ENCODE results near the gene LIMS2.

Gene LIMS2

DNA sequence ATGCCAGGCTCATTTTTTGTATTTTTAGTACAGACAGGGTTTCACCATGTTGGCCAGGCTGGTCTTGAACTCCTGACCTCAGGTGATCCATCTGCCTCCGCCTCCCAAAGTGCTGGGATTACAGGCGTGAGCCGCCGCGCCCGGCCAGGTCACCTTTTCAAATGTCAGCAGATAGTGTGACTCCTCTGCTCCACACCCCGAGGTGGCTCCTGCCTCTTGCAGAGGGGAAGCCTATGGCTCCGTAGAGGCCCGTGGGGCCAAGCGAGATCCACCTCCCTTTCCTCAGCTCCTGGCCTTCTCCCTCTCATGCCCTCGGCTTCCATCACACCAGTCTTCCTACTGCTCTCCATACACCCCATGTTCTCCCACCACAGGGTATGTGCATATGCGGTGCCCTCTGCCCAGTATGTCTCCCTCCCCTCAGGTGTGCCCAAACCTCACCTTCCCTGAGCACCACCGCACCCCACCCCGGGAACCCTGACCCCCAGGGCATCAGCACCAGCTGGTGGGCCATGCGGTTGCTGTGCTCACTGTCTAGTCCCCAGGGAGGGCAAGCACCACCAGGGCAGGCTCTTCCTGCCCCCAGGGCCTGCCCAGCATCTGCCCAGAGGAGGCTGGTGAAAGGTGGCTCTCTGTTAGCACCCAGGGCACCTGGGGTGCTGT lies 18.6 kb downstream of the LIMS2 start:
- no peak for ATAC-seq
- TF ChIP-seq, protein P1, sequence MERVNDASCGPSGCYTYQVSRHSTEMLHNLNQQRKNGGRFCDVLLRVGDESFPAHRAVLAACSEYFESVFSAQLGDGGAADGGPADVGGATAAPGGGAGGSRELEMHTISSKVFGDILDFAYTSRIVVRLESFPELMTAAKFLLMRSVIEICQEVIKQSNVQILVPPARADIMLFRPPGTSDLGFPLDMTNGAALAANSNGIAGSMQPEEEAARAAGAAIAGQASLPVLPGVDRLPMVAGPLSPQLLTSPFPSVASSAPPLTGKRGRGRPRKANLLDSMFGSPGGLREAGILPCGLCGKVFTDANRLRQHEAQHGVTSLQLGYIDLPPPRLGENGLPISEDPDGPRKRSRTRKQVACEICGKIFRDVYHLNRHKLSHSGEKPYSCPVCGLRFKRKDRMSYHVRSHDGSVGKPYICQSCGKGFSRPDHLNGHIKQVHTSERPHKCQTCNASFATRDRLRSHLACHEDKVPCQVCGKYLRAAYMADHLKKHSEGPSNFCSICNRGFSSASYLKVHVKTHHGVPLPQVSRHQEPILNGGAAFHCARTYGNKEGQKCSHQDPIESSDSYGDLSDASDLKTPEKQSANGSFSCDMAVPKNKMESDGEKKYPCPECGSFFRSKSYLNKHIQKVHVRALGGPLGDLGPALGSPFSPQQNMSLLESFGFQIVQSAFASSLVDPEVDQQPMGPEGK (CRISPR knock-in tag; IDR thresholded peaks at IDR 0.05; ENCODE audit: borderline replicate concordance) = no peak
- TF ChIP-seq ZNF565 (CRISPR knock-in tag; conservative IDR thresholded peaks at IDR 0.05; ENCODE audit: low read depth) (no peak), ZC3H10 (CRISPR knock-in tag; IDR thresholded peaks at IDR 0.05) (no peak), ESRRG (CRISPR knock-in tag; IDR thresholded peaks at IDR 0.05) (no peak), CSDC2 (CRISPR knock-in tag; IDR thresholded peaks at IDR 0.05) (no peak), SNAI2 (CRISPR knock-in tag; IDR thresholded peaks at IDR 0.05) (no peak), ZFP30 (CRISPR knock-in tag; IDR thresholded peaks at IDR 0.05) (no peak), ZNF70 (CRISPR knock-in tag; IDR thresholded peaks at IDR 0.05) (no peak), TCF4 (CRISPR knock-in tag; IDR thresholded peaks at IDR 0.05; ENCODE audit: borderline replicate concordance) (no peak), ISL1 (CRISPR knock-in tag; IDR thresholded peaks at IDR 0.05) (no peak), ZNF8 (CRISPR knock-in tag; IDR thresholded peaks at IDR 0.05) (no peak), BACH2 (CRISPR knock-in tag; IDR thresholded peaks at IDR 0.05; ENCODE audit: borderline replicate concordance) (no peak), OSR1 (CRISPR knock-in tag; IDR thresholded peaks at IDR 0.05) (no peak)
- TF ChIP-seq, protein P2, sequence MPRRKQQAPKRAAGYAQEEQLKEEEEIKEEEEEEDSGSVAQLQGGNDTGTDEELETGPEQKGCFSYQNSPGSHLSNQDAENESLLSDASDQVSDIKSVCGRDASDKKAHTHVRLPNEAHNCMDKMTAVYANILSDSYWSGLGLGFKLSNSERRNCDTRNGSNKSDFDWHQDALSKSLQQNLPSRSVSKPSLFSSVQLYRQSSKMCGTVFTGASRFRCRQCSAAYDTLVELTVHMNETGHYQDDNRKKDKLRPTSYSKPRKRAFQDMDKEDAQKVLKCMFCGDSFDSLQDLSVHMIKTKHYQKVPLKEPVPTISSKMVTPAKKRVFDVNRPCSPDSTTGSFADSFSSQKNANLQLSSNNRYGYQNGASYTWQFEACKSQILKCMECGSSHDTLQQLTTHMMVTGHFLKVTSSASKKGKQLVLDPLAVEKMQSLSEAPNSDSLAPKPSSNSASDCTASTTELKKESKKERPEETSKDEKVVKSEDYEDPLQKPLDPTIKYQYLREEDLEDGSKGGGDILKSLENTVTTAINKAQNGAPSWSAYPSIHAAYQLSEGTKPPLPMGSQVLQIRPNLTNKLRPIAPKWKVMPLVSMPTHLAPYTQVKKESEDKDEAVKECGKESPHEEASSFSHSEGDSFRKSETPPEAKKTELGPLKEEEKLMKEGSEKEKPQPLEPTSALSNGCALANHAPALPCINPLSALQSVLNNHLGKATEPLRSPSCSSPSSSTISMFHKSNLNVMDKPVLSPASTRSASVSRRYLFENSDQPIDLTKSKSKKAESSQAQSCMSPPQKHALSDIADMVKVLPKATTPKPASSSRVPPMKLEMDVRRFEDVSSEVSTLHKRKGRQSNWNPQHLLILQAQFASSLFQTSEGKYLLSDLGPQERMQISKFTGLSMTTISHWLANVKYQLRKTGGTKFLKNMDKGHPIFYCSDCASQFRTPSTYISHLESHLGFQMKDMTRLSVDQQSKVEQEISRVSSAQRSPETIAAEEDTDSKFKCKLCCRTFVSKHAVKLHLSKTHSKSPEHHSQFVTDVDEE (CRISPR knock-in tag; IDR thresholded peaks at IDR 0.05) = no peak
- TF ChIP-seq, protein P3, sequence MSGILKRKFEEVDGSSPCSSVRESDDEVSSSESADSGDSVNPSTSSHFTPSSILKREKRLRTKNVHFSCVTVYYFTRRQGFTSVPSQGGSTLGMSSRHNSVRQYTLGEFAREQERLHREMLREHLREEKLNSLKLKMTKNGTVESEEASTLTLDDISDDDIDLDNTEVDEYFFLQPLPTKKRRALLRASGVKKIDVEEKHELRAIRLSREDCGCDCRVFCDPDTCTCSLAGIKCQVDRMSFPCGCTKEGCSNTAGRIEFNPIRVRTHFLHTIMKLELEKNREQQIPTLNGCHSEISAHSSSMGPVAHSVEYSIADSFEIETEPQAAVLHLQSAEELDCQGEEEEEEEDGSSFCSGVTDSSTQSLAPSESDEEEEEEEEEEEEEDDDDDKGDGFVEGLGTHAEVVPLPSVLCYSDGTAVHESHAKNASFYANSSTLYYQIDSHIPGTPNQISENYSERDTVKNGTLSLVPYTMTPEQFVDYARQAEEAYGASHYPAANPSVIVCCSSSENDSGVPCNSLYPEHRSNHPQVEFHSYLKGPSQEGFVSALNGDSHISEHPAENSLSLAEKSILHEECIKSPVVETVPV (CRISPR knock-in tag; IDR thresholded peaks at IDR 0.05) = no peak
- TF ChIP-seq, protein P4, sequence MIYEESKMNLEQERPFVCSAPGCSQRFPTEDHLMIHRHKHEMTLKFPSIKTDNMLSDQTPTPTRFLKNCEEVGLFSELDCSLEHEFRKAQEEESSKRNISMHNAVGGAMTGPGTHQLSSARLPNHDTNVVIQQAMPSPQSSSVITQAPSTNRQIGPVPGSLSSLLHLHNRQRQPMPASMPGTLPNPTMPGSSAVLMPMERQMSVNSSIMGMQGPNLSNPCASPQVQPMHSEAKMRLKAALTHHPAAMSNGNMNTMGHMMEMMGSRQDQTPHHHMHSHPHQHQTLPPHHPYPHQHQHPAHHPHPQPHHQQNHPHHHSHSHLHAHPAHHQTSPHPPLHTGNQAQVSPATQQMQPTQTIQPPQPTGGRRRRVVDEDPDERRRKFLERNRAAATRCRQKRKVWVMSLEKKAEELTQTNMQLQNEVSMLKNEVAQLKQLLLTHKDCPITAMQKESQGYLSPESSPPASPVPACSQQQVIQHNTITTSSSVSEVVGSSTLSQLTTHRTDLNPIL (CRISPR knock-in tag; IDR thresholded peaks at IDR 0.05; ENCODE audit: low read depth) = no peak

DNA sequence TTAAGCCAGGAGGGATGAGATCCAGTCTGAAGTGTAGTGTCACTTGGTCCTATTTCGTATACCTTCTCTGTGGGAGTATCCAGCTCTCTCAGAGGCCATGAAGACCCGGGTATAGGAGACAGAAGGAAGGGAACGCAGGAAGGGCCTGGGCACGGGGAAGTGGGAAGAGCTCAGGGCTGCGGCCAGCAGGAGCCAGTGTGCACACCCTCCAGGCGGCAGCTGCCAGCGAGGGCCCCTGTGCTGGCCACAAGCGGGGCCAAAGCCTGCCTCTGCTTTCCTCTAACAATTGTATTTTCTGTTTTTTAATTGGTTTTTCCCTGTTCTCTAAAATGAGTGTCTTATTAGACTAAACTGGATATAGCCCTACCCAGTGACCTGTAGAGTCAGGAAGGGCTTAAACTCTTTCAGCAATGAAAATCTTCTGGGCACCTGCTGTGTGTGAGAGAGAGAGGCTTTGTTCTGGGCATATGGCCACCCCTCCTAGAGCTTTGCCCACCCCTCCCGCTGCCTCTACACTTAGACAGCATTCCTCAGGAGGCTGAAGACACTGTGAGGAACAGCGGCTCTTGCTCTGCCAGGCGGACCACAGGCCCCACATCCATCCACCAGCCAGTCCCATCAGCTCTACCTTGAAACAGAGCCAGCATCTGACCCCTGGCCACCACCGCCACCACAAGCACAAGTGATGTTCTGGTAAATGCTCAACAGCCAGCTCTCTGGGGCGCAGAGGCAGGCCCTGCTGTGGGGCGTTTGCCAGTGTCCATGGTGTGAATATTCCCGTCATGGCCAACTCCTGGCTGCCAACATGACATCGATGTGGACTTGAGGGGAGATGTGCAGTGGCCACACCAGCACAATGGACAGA lies 19.9 kb downstream of the LIMS2 start:
- no peak for ATAC-seq
- TF ChIP-seq, protein P5, sequence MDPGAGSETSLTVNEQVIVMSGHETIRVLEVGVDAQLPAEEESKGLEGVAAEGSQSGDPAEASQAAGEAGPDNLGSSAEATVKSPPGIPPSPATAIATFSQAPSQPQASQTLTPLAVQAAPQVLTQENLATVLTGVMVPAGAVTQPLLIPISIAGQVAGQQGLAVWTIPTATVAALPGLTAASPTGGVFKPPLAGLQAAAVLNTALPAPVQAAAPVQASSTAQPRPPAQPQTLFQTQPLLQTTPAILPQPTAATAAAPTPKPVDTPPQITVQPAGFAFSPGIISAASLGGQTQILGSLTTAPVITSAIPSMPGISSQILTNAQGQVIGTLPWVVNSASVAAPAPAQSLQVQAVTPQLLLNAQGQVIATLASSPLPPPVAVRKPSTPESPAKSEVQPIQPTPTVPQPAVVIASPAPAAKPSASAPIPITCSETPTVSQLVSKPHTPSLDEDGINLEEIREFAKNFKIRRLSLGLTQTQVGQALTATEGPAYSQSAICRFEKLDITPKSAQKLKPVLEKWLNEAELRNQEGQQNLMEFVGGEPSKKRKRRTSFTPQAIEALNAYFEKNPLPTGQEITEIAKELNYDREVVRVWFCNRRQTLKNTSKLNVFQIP (CRISPR knock-in tag; IDR thresholded peaks at IDR 0.05; ENCODE audit: borderline replicate concordance, low read depth) = no peak
- no peak for TF ChIP-seq ARNTL (CRISPR knock-in tag; IDR thresholded peaks at IDR 0.05; ENCODE audit: borderline replicate concordance, low read depth)
- TF ChIP-seq, protein P3 (CRISPR knock-in tag; IDR thresholded peaks at IDR 0.05) = no peak
- TF ChIP-seq, protein P1 (CRISPR knock-in tag; IDR thresholded peaks at IDR 0.05; ENCODE audit: borderline replicate concordance) = no peak
